GM23338 (cell line): ENCODE measurements around the gene ELFN1.

Experiments
- CTCF ChIP-seq, 2 experiments: fragments of 200-600 bp in 1 of 2; sonication (generic) in 1 of 2; conservative IDR thresholded peaks; 2 replicates each; pipeline versions ENCODE4 v1.5.1 to v1.6.1; 2016 to 2017; ENCODE audit warnings: antibody characterized with exemption in 2 of 2, low read depth in 2 of 2, mild to moderate bottlenecking in 2 of 2, moderate library complexity in 1 of 2
- EZH2 ChIP-seq: fragments of 200-600 bp; sonication (generic); IDR thresholded peaks from one replicate; pipeline ENCODE4 v1.8.0; 2017; ENCODE audit warnings: antibody characterized with exemption, mild to moderate bottlenecking, low read depth; ENCODE audit not compliant: unreplicated experiment
- EZH2phosphoT487 ChIP-seq: fragments of 200-600 bp; sonication (generic); IDR thresholded peaks from one replicate; pipeline ENCODE4 v1.8.1; 2018; ENCODE audit warnings: antibody characterized with exemption; ENCODE audit not compliant: unreplicated experiment
- STAT1 ChIP-seq: IDR thresholded peaks from one replicate; pipeline ENCODE4 v1.6.1; 2016; ENCODE audit warnings: antibody characterized with exemption; ENCODE audit not compliant: unreplicated experiment

DNA sequence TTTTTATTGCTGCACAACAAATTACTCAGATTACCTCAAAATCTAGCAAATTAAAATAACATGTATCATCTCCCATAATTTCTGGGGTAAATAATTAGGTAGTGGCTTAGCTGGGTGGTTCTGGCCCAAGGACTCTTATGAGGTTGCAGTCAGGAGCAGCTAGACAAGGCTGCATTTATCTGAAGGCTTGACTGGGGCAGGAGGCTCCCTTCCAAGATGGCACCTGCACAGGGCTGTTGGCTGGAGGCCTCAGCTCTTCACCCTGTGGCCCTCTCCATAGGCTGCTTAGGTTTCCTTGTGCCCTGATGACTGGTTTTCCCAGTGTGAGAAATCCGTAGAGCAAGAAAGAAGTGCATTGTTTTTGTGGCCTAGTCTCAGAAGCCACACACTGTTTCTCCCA lies 34.7 kb upstream of the ELFN1 start:
- TF ChIP-seq CTCF (conservative IDR thresholded peaks at IDR 0.05; ENCODE audit: low read depth in 2 of 2) (no peak), EZH2 (no peak), STAT1 (no peak), EZH2phosphoT487 (no peak)
